ENCODE results near the gene FUT8.

The FUT8 gene

DNA sequence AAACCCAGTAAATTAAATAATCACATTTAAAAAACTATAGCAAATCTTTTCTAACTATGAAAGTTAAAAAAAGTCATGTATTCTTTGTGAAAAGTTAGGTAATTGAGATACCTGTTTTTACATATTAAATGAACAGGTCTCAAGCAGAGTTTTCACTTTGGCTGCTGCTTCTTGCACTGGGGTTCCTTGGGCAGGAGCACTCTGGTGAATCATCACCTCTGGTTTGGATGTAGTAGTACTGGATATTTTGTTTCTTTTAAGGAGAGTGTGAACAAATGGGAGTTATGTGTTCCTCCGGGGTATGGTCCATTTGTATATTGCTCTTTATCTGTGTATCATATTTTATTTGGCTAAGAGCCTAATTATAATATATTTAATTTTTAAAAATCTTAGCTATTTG, 82.7 kb downstream of the FUT8 start:
- H3K36me3 ChIP-seq, result no peaks in the 10 kb centered on the region
- no peak overlapping the region for H3K4me3 ChIP-seq (ENCODE audit: low read depth, low read length)
- no peaks in the 10 kb centered on the region for H3K4me1 ChIP-seq
- TF ChIP-seq, protein P1, sequence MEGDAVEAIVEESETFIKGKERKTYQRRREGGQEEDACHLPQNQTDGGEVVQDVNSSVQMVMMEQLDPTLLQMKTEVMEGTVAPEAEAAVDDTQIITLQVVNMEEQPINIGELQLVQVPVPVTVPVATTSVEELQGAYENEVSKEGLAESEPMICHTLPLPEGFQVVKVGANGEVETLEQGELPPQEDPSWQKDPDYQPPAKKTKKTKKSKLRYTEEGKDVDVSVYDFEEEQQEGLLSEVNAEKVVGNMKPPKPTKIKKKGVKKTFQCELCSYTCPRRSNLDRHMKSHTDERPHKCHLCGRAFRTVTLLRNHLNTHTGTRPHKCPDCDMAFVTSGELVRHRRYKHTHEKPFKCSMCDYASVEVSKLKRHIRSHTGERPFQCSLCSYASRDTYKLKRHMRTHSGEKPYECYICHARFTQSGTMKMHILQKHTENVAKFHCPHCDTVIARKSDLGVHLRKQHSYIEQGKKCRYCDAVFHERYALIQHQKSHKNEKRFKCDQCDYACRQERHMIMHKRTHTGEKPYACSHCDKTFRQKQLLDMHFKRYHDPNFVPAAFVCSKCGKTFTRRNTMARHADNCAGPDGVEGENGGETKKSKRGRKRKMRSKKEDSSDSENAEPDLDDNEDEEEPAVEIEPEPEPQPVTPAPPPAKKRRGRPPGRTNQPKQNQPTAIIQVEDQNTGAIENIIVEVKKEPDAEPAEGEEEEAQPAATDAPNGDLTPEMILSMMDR (IDR thresholded peaks at IDR 0.05; ENCODE audit: low read depth, low read length), result no peak
- no peaks in the 10 kb centered on the region for H3K9me3 ChIP-seq
- no peaks in the 10 kb centered on the region for H3K27me3 ChIP-seq
- no peak for DNase-seq

DNA sequence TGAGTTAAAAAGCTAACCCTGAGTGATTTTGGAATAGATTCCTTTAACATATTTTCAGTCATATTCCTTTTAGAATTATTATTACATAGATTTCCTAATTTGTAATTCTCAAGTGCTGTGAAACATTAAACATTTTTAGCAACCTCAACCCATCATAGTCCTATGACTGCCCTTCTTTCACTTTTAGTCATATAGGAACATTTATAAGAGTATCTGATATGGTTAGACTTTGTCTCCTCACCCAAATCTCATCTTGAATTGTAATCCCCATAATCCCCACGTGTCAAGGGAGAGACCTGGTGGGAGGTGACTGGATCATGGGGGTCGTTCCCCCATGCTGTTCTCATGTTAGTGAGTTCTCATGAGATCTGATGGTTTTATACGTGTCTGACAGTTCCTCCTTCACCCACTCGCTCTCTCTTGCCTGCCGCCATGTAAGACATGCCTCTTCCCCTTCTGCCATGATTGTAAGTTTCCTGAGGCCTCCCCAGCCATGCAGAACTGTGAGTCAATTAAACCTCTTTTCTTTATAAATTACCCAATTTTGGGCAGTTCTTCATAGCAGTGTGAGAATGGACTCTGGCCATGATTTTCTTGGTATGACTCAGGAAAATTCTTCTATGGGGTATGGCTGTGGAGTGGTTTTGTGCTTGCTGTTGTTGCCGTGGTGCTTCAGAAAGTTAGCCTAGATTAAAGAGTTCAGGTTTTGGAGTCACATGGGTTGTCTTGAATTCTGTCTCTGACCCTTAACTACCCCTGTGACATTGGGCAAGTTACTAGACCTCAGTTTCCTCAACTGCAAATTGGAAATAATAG, 83.9 kb downstream of the FUT8 start:
- H3K27me3 ChIP-seq, result no peaks in the 10 kb centered on the region
- H3K4me1 ChIP-seq, result no peaks in the 10 kb centered on the region
- no peaks in the 10 kb centered on the region for H3K36me3 ChIP-seq
- DNase-seq, result no peak
- TF ChIP-seq, protein P1 (IDR thresholded peaks at IDR 0.05; ENCODE audit: low read depth, low read length), result no peak
- H3K4me3 ChIP-seq (ENCODE audit: low read depth, low read length), result no peak overlapping the region
- no peaks in the 10 kb centered on the region for H3K9me3 ChIP-seq

DNA sequence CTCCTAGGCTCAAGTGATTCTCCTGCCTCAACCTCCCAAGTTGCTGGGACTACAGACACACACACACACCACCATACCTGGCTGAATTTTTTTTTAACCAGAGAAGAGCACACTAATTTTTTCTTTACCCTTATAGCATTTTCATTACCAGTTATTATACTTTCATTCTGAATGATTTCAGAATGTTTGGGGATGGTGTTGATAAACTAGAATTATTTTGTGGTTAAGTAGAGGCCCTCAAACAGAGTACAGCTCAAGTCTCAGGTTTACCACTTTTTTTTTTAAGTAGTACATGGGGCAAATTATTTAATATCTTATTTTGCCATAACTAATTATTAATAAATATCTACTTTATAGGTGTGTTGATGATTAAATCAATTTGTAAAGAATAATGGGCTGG, 86.6 kb downstream of the FUT8 start:
- Histone ChIP-seq H3K27me3 (no peaks in the 10 kb centered on the region), H3K4me1 (no peaks in the 10 kb centered on the region), H3K36me3 (no peaks in the 10 kb centered on the region), H3K9me3 (no peaks in the 10 kb centered on the region), H3K4me3 (ENCODE audit: low read depth, low read length) (no peak overlapping the region)
- DNase-seq, result no peak
- TF ChIP-seq, protein P1 (IDR thresholded peaks at IDR 0.05; ENCODE audit: low read depth, low read length), result no peak

DNA sequence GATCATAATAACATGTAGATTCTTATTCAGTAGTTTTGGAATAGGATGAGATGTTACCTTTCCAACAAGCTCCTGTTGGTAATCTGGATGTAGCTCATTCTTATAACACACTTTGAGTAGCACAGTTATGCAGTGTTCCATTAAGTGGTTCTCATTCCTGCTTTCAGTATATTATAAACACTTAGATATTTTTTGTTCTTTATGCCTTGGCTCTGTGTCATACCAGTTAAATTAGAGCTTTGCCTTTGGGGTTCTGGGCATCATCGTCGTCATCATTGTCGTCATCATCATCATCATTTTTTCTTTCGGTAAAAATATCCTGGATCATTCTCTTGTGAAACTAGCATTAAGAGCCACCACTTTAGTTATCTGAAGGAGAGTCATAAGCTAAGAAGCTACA, 87.5 kb downstream of the FUT8 start:
- no peak overlapping the region for H3K4me3 ChIP-seq (ENCODE audit: low read depth, low read length)
- TF ChIP-seq, protein P1 (IDR thresholded peaks at IDR 0.05; ENCODE audit: low read depth, low read length), result no peak
- H3K9me3 ChIP-seq, result no peaks in the 10 kb centered on the region
- H3K4me1 ChIP-seq, result no peaks in the 10 kb centered on the region
- DNase-seq, result no peak
- H3K36me3 ChIP-seq, result no peaks in the 10 kb centered on the region
- no peaks in the 10 kb centered on the region for H3K27me3 ChIP-seq

DNA sequence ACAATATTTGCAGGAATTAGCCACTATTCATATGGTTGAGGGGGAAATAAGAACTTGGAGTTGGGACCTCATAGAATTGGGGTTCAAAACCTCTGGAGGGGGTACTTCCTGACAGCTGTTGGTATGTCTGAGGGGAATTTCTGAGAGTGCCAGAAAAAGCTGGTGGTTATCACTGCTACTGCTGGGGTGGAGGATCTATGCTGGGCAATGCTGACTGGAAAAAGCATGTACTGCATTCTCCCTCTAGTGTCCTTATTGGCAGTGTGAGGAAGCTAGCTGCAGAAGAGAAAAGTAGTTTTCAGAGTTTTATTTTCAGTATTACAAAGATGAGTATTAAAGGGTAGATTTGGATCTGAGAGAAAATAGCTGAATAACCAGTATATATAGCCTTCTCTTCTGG, 88.8 kb downstream of the FUT8 start:
- Histone ChIP-seq H3K4me3 (ENCODE audit: low read depth, low read length) (no peak overlapping the region), H3K4me1 (no peaks in the 10 kb centered on the region), H3K9me3 (no peaks in the 10 kb centered on the region), H3K27me3 (no peaks in the 10 kb centered on the region), H3K36me3 (no peaks in the 10 kb centered on the region)
- TF ChIP-seq, protein P1 (IDR thresholded peaks at IDR 0.05; ENCODE audit: low read depth, low read length), result 0 out of 2 replicates have a peak, but pooled peaks have one; percentile 14
- no peak for DNase-seq

DNA sequence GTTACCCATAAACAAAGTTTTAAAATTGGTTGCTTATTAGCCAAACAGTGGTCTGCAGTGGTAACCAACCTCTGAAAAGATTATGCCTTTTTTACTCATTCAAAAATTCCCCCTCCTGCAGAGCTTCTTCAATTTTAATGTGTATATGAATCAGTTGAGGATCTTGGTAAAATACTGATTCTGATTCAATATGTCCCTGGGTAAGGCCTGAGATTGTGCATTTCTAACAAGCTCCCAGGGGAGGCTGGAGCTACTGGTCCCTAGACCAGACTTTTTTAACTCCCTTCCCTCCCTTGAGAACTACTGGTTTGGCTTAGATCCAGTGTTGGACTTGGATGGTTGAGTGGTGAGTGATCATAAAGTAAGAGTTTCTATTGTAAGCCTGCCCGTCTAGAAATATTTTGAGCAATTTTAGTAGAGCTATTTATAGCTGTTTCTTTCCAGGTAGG, 90.2 kb downstream of the FUT8 start:
- Histone ChIP-seq H3K36me3 (no peaks in the 10 kb centered on the region), H3K27me3 (no peaks in the 10 kb centered on the region), H3K9me3 (no peaks in the 10 kb centered on the region), H3K4me3 (ENCODE audit: low read depth, low read length) (no peak overlapping the region), H3K4me1 (no peaks in the 10 kb centered on the region)
- TF ChIP-seq, protein P1 (IDR thresholded peaks at IDR 0.05; ENCODE audit: low read depth, low read length), result no peak
- DNase-seq, result no peak
